ENCODE results near the gene IMMP2L. TPM values are rescaled to one million over a fixed set of nuclear protein-coding genes. Genes with fewer than 3 reads are reported as not detected.

The IMMP2L gene
- total RNA-seq, 1 donor from 2014 or later: 21.5 TPM

GRCh38 chr7:111424768-111425167 lies 137.5 kb downstream of the IMMP2L start:
- no peaks in the 10 kb centered on the region for H3K4me1 Mint-ChIP-seq

DNA sequence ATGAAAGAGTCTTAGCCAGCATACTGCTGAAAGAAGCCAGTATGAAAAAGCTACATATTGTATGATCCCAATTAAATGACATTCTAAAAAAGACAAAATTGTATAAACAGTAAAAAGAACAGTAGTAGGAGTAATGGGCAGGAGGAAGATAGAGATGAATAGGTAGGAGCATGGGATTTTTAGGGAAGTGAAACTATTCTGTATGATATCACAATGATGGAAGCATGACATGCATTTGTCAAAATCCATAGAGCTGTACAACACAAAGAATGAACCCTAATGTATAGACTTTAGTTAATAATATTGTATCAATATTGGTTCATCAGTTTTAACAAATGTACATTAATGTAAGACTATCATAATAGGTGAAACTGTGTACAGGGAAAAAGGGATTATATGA lies 147.9 kb downstream of the IMMP2L start:
- H3K4me2 ChIP-seq: no peak overlapping the region
- DNase-seq (ENCODE audit: low spot score): no peak
- Mint-ChIP-seq H3K27ac (no peak overlapping the region), H3K27me3 (ENCODE audit: insufficient read depth, low read depth) (no peaks in the 10 kb centered on the region), H3K36me3 (no peaks in the 10 kb centered on the region), H3K4me1 (peaks cover 12% of the 10 kb centered on the region), H3K4me3 (no peak overlapping the region), H3K9me3 (peaks cover 2% of the 10 kb centered on the region)
- no peak overlapping the region for H3K4me3 ChIP-seq
- H3F3A ChIP-seq (ENCODE audit: low read depth): peaks cover 6% of the 10 kb centered on the region
- no peaks in the 10 kb centered on the region for H3K9me3 ChIP-seq (ENCODE audit: low read depth)
- no peak for TF ChIP-seq EZH2 (IDR thresholded peaks at IDR 0.05)
- TF ChIP-seq, protein P1, sequence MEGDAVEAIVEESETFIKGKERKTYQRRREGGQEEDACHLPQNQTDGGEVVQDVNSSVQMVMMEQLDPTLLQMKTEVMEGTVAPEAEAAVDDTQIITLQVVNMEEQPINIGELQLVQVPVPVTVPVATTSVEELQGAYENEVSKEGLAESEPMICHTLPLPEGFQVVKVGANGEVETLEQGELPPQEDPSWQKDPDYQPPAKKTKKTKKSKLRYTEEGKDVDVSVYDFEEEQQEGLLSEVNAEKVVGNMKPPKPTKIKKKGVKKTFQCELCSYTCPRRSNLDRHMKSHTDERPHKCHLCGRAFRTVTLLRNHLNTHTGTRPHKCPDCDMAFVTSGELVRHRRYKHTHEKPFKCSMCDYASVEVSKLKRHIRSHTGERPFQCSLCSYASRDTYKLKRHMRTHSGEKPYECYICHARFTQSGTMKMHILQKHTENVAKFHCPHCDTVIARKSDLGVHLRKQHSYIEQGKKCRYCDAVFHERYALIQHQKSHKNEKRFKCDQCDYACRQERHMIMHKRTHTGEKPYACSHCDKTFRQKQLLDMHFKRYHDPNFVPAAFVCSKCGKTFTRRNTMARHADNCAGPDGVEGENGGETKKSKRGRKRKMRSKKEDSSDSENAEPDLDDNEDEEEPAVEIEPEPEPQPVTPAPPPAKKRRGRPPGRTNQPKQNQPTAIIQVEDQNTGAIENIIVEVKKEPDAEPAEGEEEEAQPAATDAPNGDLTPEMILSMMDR (IDR thresholded peaks at IDR 0.05): no peak
- TF ChIP-seq EZH2phosphoT487 (IDR thresholded peaks at IDR 0.05): no peak
- no peak overlapping the region for H3K27ac ChIP-seq
- no peaks in the 10 kb centered on the region for H3K79me2 ChIP-seq (ENCODE audit: low read depth)
- H4K20me1 ChIP-seq (ENCODE audit: low read depth): no peaks in the 10 kb centered on the region
- H2AFZ ChIP-seq (replicated peaks): no peak overlapping the region
- no peak overlapping the region for H3K9ac ChIP-seq
- H3K36me3 ChIP-seq: no peaks in the 10 kb centered on the region
- H3K4me1 ChIP-seq: peaks cover 7% of the 10 kb centered on the region
- no peaks in the 10 kb centered on the region for H3K27me3 ChIP-seq

More at GRCh38 chr7:111424768-111425167, 137.5 kb downstream of the IMMP2L start:
- Histone ChIP-seq H3F3A (ENCODE audit: low read depth) (no peaks in the 10 kb centered on the region), H2AFZ (replicated peaks) (no peak overlapping the region), H3K4me3 (no peak overlapping the region), H3K9ac (no peak overlapping the region), H3K9me3 (ENCODE audit: low read depth) (no peaks in the 10 kb centered on the region), H3K27ac (no peak overlapping the region), H3K36me3 (no peaks in the 10 kb centered on the region), H3K4me1 (no peaks in the 10 kb centered on the region), H3K27me3 (no peaks in the 10 kb centered on the region), H4K20me1 (ENCODE audit: low read depth) (no peaks in the 10 kb centered on the region), H3K79me2 (ENCODE audit: low read depth) (no peaks in the 10 kb centered on the region), H3K4me2 (no peak overlapping the region)
- Mint-ChIP-seq H3K4me3 (no peak overlapping the region), H3K36me3 (no peaks in the 10 kb centered on the region), H3K9me3 (no peaks in the 10 kb centered on the region), H3K27me3 (ENCODE audit: insufficient read depth, low read depth) (no peaks in the 10 kb centered on the region), H3K27ac (no peak overlapping the region)
- no peak for TF ChIP-seq EZH2phosphoT487 (IDR thresholded peaks at IDR 0.05)
- TF ChIP-seq EZH2 (IDR thresholded peaks at IDR 0.05): no peak
- TF ChIP-seq, protein P1 (IDR thresholded peaks at IDR 0.05): no peak
- no peak for DNase-seq (ENCODE audit: low spot score)

DNA sequence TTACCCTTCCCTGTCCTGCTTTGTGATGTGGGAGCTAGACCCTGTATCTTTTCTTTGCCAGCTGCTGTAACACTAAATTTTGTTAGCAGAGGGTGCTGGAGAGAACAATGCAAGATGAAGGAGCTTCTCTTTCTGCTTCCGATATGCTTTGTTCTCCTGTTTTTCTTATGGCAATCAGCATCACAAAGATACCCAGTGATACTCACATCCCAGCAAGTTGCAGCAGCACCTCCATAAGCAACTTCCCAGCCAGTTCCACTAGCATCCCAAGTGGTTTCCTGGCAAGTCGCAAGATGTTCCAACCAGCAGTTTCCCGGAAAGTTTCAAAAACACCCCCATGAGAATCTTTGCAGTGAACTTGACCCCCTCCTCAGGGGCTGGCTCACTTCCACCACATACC lies 148.6 kb downstream of the IMMP2L start:
- H3K36me3 Mint-ChIP-seq: no peaks in the 10 kb centered on the region

More for the DNA sequence above, 148.6 kb downstream of the IMMP2L start:
- Histone ChIP-seq H3K27me3 (no peaks in the 10 kb centered on the region), H3K9ac (no peak overlapping the region), H3F3A (ENCODE audit: low read depth) (peaks cover 6% of the 10 kb centered on the region), H4K20me1 (ENCODE audit: low read depth) (no peaks in the 10 kb centered on the region), H3K9me3 (ENCODE audit: low read depth) (no peaks in the 10 kb centered on the region), H3K27ac (no peak overlapping the region), H3K4me3 (no peak overlapping the region), H2AFZ (replicated peaks) (no peak overlapping the region), H3K36me3 (no peaks in the 10 kb centered on the region), H3K79me2 (ENCODE audit: low read depth) (no peaks in the 10 kb centered on the region), H3K4me1 (peaks cover 7% of the 10 kb centered on the region), H3K4me2 (no peak overlapping the region)
- H3K27me3 Mint-ChIP-seq (ENCODE audit: insufficient read depth, low read depth): no peaks in the 10 kb centered on the region
- H3K4me3 Mint-ChIP-seq: no peak overlapping the region
- peak; percentile 15 for DNase-seq (ENCODE audit: low spot score)
- peak overlapping the region; percentile 46 for H3K27ac Mint-ChIP-seq
- H3K4me1 Mint-ChIP-seq: peaks cover 12% of the 10 kb centered on the region
- peaks cover 2% of the 10 kb centered on the region for H3K9me3 Mint-ChIP-seq
- TF ChIP-seq, protein P1 (IDR thresholded peaks at IDR 0.05): no peak
- TF ChIP-seq EZH2phosphoT487 (IDR thresholded peaks at IDR 0.05): no peak
- no peak for TF ChIP-seq EZH2 (IDR thresholded peaks at IDR 0.05)
